IMR-90 (cell line): ENCODE data around the gene GALR2. TPM values are rescaled to one million over a fixed set of nuclear protein-coding genes. Genes with fewer than 3 reads are reported as not detected.

ENCODE experiments used
- ATAC-seq: fragments of 200-7000 bp; cut with Tn5 transposase; 2 replicates; pipeline ENCODE4 v1.9.1; 2020; ENCODE audit warnings: low read depth, mild to moderate bottlenecking, moderate library complexity
- BruUV-seq: library from RNA; stranded (reverse); fragments of 400-500 nt; replicated peaks from 2 replicates; lab custom pipeline; 2021; lab: Mats Ljungman, UMichigan
- CTCF ChIA-PET: fragments of 300-600 bp; formaldehyde crosslinking; extraction: SDS; loops from one replicate; lab custom pipeline; 2021; ENCODE audit warnings: antibody characterized with exemption; lab: Yijun Ruan, JAX
- POLR2A ChIA-PET: fragments of 300-600 bp; sonication (Branson Sonifier 250); formaldehyde crosslinking; loops from one replicate; lab custom pipeline; 2022; ENCODE audit warnings: antibody characterized with exemption; ENCODE audit not compliant: unreplicated experiment; lab: Charles Lee
- DNase-seq: peaks from one replicate; pipeline ENCODE4 v3.0.0; 2013
- H2AFZ ChIP-seq: replicated peaks from 2 replicates; pipeline ENCODE3; 2013; ENCODE audit warnings: low read length, mild to moderate bottlenecking; ENCODE audit not compliant: poor library complexity
- H2AK5ac ChIP-seq: 2 replicates; pipeline ENCODE4 v1.6.1; 2013; ENCODE audit warnings: low read depth, low read length, inconsistent platforms
- H2AK9ac ChIP-seq: replicated peaks from 2 replicates; pipeline ENCODE3; 2013; ENCODE audit warnings: mild to moderate bottlenecking, low read depth, low read length, moderate library complexity; ENCODE audit not compliant: poor library complexity
- H2BK120ac ChIP-seq: 2 replicates; pipeline ENCODE4 v1.6.1; 2013; ENCODE audit warnings: low read depth, low read length, inconsistent platforms
- H2BK15ac ChIP-seq: 3 replicates; pipeline ENCODE4 v1.6.1; 2013; ENCODE audit warnings: low read depth, low read length, inconsistent platforms
- H2BK20ac ChIP-seq: 2 replicates; pipeline ENCODE4 v1.6.1; 2013; ENCODE audit warnings: low read depth, mild to moderate bottlenecking, inconsistent platforms, low read length, moderate library complexity
- H2BK5ac ChIP-seq: 2 replicates; pipeline ENCODE4 v1.6.1; 2013; ENCODE audit warnings: mild to moderate bottlenecking, low read depth, low read length, inconsistent platforms; ENCODE audit not compliant: poor library complexity, severe bottlenecking
- H3K14ac ChIP-seq: replicated peaks from 2 replicates; pipeline ENCODE4 v1.6.1; 2013; ENCODE audit warnings: low read depth, low read length, inconsistent platforms
- H3K18ac ChIP-seq: 2 replicates; pipeline ENCODE4 v1.6.1; 2013; ENCODE audit warnings: low read depth, low read length, control low read depth
- H3K23ac ChIP-seq: 2 replicates; pipeline ENCODE4 v1.6.1; 2013; ENCODE audit warnings: low read depth, low read length, inconsistent platforms
- H3K27ac ChIP-seq: 2 replicates; pipeline ENCODE4 v1.5.1; 2013; ENCODE audit warnings: mild to moderate bottlenecking, control low read depth, low read length; ENCODE audit not compliant: insufficient read depth
- H3K27me3 ChIP-seq: 2 replicates; pipeline ENCODE4 v1.6.1; 2013; ENCODE audit warnings: low read length; ENCODE audit not compliant: control insufficient read depth, insufficient read depth
- H3K36me3 ChIP-seq: 2 replicates; pipeline ENCODE4 v1.6.1; 2013; ENCODE audit warnings: low read length, mixed read lengths; ENCODE audit not compliant: control insufficient read depth, insufficient read depth
- H3K4ac ChIP-seq: 2 replicates; pipeline ENCODE4 v1.6.1; 2013; ENCODE audit warnings: low read depth, low read length, inconsistent platforms
- H3K4me1 ChIP-seq: 2 replicates; pipeline ENCODE4 v1.6.1; 2013; ENCODE audit warnings: low read length, mixed read lengths; ENCODE audit not compliant: control insufficient read depth, insufficient read depth
- H3K4me2 ChIP-seq: 2 replicates; pipeline ENCODE4 v1.6.1; 2013; ENCODE audit warnings: low read depth, mild to moderate bottlenecking, control low read depth, low read length, moderate library complexity
- H3K4me3 ChIP-seq: 2 replicates; pipeline ENCODE4 v1.5.1; 2013; ENCODE audit warnings: low read depth, mild to moderate bottlenecking, control low read depth, low read length, moderate library complexity; ENCODE audit not compliant: insufficient read depth
- H3K56ac ChIP-seq: 2 replicates; pipeline ENCODE4 v1.6.1; 2013; ENCODE audit warnings: low read length, inconsistent platforms; ENCODE audit not compliant: insufficient read depth; ENCODE audit errors: extremely low read depth
- H3K79me1 ChIP-seq, 2 experiments: 2 replicates each; pipeline ENCODE4 v1.6.1; 2013; ENCODE audit warnings: low read length in 2 of 2, inconsistent platforms in 1 of 2, low read depth in 1 of 2
- H3K9ac ChIP-seq: 2 replicates; pipeline ENCODE4 v1.6.1; 2013; ENCODE audit warnings: low read depth, low read length, control low read depth
- H3K9me1 ChIP-seq: 2 replicates; pipeline ENCODE4 v1.6.1; 2013; ENCODE audit warnings: low read length, inconsistent platforms; ENCODE audit not compliant: insufficient read depth
- H3K9me3 ChIP-seq: 2 replicates; pipeline ENCODE4 v1.6.1; 2013; ENCODE audit warnings: low read length; ENCODE audit not compliant: control insufficient read depth, insufficient read depth
- H4K20me1 ChIP-seq: 2 replicates; pipeline ENCODE4 v1.6.1; 2013; ENCODE audit warnings: low read length, inconsistent platforms; ENCODE audit not compliant: insufficient read depth
- H4K5ac ChIP-seq: 2 replicates; pipeline ENCODE4 v1.6.1; 2013; ENCODE audit warnings: mild to moderate bottlenecking, low read depth, low read length, control low read depth
- H4K8ac ChIP-seq, 2 experiments: 2 replicates each; pipeline ENCODE4 v1.6.1; 2013; ENCODE audit warnings: low read depth in 2 of 2, low read length in 2 of 2, control low read depth in 1 of 2, inconsistent platforms in 1 of 2
- H4K91ac ChIP-seq: 2 replicates; pipeline ENCODE4 v1.6.1; 2013; ENCODE audit warnings: low read depth, low read length, inconsistent platforms; ENCODE audit not compliant: insufficient read depth
- POLR2A ChIP-seq: IDR thresholded peaks from 2 replicates; pipeline ENCODE4 v1.6.1; 2012; ENCODE audit warnings: mild to moderate bottlenecking, low read depth, low read length
- WGBS, 2 experiments: methylation state at CpG; one replicate each; pipeline versions ENCODE4 v1.1.5 to v1.1.7; 2013; ENCODE audit warnings: missing lambda C conversion rate in 2 of 2; ENCODE audit not compliant: insufficient read length in 1 of 2; ENCODE audit errors: extremely low coverage in 2 of 2; 5-methylcytosine and 5-hydroxymethylcytosine counted together
- dilution Hi-C: fragments of 300-500 bp; cut with HindIII; formaldehyde crosslinking; loops from one replicate; pipeline ENCODE4 v1.14.3; 2018; ENCODE audit warnings: low sequenced_read_pairs; ENCODE audit not compliant: unreplicated experiment
- in situ Hi-C: fragments of 300-500 bp; cut with MboI; formaldehyde crosslinking; loops from 3 replicates; pipeline ENCODE4 v1.14.3; 2019; ENCODE audit warnings: low sequenced_read_pairs, inconsistent platforms, mixed read lengths
- intact Hi-C: fragments of 100-400 bp; cut with micrococcal nuclease; formaldehyde crosslinking; loops from 2 replicates; pipeline ENCODE4 v1.10.0; 2022
- polyA plus RNA-seq, 3 experiments: library from polyadenylated mRNA; depleted of rRNA; stranded (reverse); fragments of >200 nt; gene quantifications; 2 replicates each; pipeline ENCODE4 v1.2.3, GENCODE V29; 2012; ENCODE audit warnings: low replicate concordance in 1 of 3
- total RNA-seq: library from RNA; depleted of rRNA; stranded (reverse); fragments of >200 nt; gene quantifications from 2 replicates; pipeline ENCODE4 v1.2.3, GENCODE V29; 2012

GALR2 gene
- total and polyA plus RNA-seq, 2 of the 4 experiments (the other 2 are of a cell fraction) = 0.07 TPM; not detected in 1

GRCh38 chr17:76086384-76086783, 11.8 kb downstream of the GALR2 start:
- H2BK5ac ChIP-seq = no peak overlapping the region
- H3K9me3 ChIP-seq = no peaks in the 10 kb centered on the region
- no peak overlapping the region for H2BK20ac ChIP-seq
- DNase-seq (no peak), ATAC-seq (no peak)
- no peak overlapping the region for H2BK120ac ChIP-seq
- dilution Hi-C loops = no loop called here
- in situ Hi-C loops = no loop called here
- ChIA-PET POLR2A (no interaction called here), CTCF (no interaction called here)
- H2AK5ac ChIP-seq = no peak overlapping the region
- no peak for TF ChIP-seq POLR2A
- H3K4me2 ChIP-seq = no peak overlapping the region
- H3K4me1 ChIP-seq = no peaks in the 10 kb centered on the region
- H3K27me3 ChIP-seq = no peaks in the 10 kb centered on the region
- no peak overlapping the region for H3K4ac ChIP-seq
- intact Hi-C loops = no loop called here
- no peak overlapping the region for H3K9ac ChIP-seq
- no peak overlapping the region for H4K5ac ChIP-seq
- no CpG with 5 or more reads among the region's 9 CpGs for WGBS, 2 experiments
- no peak overlapping the region for H3K4me3 ChIP-seq
- no peak overlapping the region for H2AFZ ChIP-seq
- no peak overlapping the region for H2AK9ac ChIP-seq
- no TSS peak for BruUV-seq
- H3K23ac ChIP-seq = no peak overlapping the region
- H3K14ac ChIP-seq = no peak overlapping the region
- H3K18ac ChIP-seq = no peak overlapping the region
- no peak overlapping the region for H4K8ac ChIP-seq
- no peak overlapping the region for H3K27ac ChIP-seq
- no peaks in the 10 kb centered on the region for H3K79me1 ChIP-seq
- no peaks in the 10 kb centered on the region for H3K9me1 ChIP-seq
- no peak overlapping the region for H2BK15ac ChIP-seq
- H3K36me3 ChIP-seq = peaks cover 79% of the 10 kb centered on the region
- no peak overlapping the region for H3K56ac ChIP-seq
- H4K20me1 ChIP-seq = no peaks in the 10 kb centered on the region
- no peak overlapping the region for H4K91ac ChIP-seq
